HG03354 (cell line): ENCODE measurements around the gene GPD2.

Source experiments
- ATAC-seq: cut with Tn5 transposase; IDR thresholded peaks from one replicate; pipeline ENCODE4 v1.9.1; 2021; ENCODE audit warnings: mild to moderate bottlenecking; ENCODE audit not compliant: unreplicated experiment, poor library complexity, severe bottlenecking

Gene GPD2

DNA sequence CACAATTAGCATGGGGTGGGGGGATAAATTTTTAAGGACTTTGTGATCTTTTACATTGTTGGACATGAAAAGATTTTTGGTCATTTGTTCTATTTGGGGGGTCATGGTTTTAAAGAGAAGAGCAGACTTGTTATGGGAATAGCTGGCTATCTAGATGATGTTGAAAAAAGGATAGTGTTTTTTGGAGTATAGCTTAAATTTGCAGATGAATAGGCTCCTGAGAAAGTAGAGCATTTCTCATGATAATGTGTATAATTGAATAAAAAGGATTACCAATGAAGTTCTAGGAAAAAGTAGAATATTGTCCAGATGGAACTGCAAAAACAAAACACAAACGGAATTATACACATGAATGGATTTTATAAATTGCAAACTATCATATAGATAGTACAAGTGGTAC lies 186.3 kb downstream of the GPD2 start:
- ATAC-seq = no peak

GRCh38 chr2:156625360-156626170 lies 189.4 kb downstream of the GPD2 start:
- ATAC-seq = no peak

- ATAC-seq = no peak
Measured at GRCh38 chr2:156626931-156627330, 190.8 kb downstream of the GPD2 start.

GRCh38 chr2:156630579-156631337 lies 194.6 kb downstream of the GPD2 start:
- no peak for ATAC-seq

DNA sequence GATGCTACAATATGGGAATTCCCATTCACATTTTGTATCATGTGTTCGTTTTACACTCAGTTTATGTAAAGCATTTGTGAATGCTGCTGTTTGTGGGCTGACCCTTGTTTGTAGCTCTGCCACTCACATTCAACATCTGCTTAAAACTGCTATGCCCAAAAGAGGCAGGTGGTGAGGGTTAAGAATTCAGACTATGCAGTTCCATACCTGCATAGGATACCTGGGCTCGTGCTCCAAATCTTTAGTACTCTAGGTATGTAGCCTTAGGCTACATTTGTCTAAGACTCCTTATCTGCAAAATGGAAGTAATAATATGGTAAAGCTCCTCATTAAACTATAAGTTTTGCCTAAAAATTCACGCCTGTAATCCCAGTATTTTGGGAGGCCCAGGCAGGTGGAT lies 199.5 kb downstream of the GPD2 start:
- no peak for ATAC-seq
